Mesendoderm (in vitro differentiated cells): Measurements from ENCODE around the gene PPP4R1.

Experiments
- DNase-seq: peaks from one replicate; pipeline ENCODE4 v3.0.0; 2013
- H2AK5ac ChIP-seq: 2 replicates; pipeline ENCODE4 v1.6.1; 2013; ENCODE audit warnings: low read length, inconsistent platforms
- H2BK120ac ChIP-seq: 2 replicates; pipeline ENCODE4 v1.6.1; 2013; ENCODE audit warnings: low read depth, mild to moderate bottlenecking, low read length, moderate library complexity, mixed read lengths
- H2BK15ac ChIP-seq: replicated peaks from 2 replicates; pipeline ENCODE4 v1.6.1; 2013; ENCODE audit warnings: low read depth, mild to moderate bottlenecking, moderate library complexity
- H2BK5ac ChIP-seq: 2 replicates; pipeline ENCODE4 v1.6.1; 2013; ENCODE audit warnings: low read length, inconsistent platforms
- H3K18ac ChIP-seq: 2 replicates; pipeline ENCODE4 v1.6.1; 2013; ENCODE audit warnings: mild to moderate bottlenecking, low read length, mixed read lengths
- H3K23ac ChIP-seq: one replicate; pipeline ENCODE4 v1.6.1; 2013; ENCODE audit warnings: low read length
- H3K27ac ChIP-seq: 2 replicates; pipeline ENCODE4 v1.5.1; 2013; ENCODE audit warnings: low read depth, mild to moderate bottlenecking, inconsistent platforms, low read length, moderate library complexity
- H3K27me3 ChIP-seq: 2 replicates; pipeline ENCODE4 v1.6.1; 2013; ENCODE audit warnings: low read length, control low read depth, mild to moderate bottlenecking, inconsistent platforms; ENCODE audit not compliant: insufficient read depth, poor library complexity
- H3K36me3 ChIP-seq: 2 replicates; pipeline ENCODE4 v1.6.1; 2013; ENCODE audit warnings: low read length, inconsistent platforms; ENCODE audit not compliant: control insufficient read depth, insufficient read depth
- H3K4ac ChIP-seq: one replicate; pipeline ENCODE4 v1.6.1; 2013; ENCODE audit warnings: low read depth, mild to moderate bottlenecking, low read length, moderate library complexity
- H3K4me1 ChIP-seq: 2 replicates; pipeline ENCODE4 v1.6.1; 2013; ENCODE audit warnings: low read depth, low read length, inconsistent platforms; ENCODE audit not compliant: control insufficient read depth
- H3K4me2 ChIP-seq: 2 replicates; pipeline ENCODE4 v1.6.1; 2013; ENCODE audit warnings: low read length
- H3K4me3 ChIP-seq: 2 replicates; pipeline ENCODE4 v1.5.1; 2013; ENCODE audit warnings: mild to moderate bottlenecking, low read length
- H3K56ac ChIP-seq: one replicate; pipeline ENCODE4 v1.6.1; 2013; ENCODE audit warnings: low read length
- H3K79me1 ChIP-seq: 2 replicates; pipeline ENCODE4 v1.6.1; 2013; ENCODE audit warnings: low read length, inconsistent platforms
- H3K79me2 ChIP-seq: 2 replicates; pipeline ENCODE4 v1.6.1; 2013; ENCODE audit warnings: mild to moderate bottlenecking, low read length; ENCODE audit not compliant: control insufficient read depth, insufficient read depth
- H3K9ac ChIP-seq: 2 replicates; pipeline ENCODE4 v1.6.1; 2013; ENCODE audit warnings: low read length, inconsistent platforms
- H4K5ac ChIP-seq: one replicate; pipeline ENCODE4 v1.6.1; 2013; ENCODE audit warnings: low read length
- H4K8ac ChIP-seq: one replicate; pipeline ENCODE4 v1.6.1; 2013; ENCODE audit warnings: low read depth, mild to moderate bottlenecking, control low read depth, low read length, moderate library complexity
- WGBS: extraction: QIAGEN DNeasy Blood & Tissue Kit; methylation state at CpG from one replicate; pipeline ENCODE4 v1.1.7; 2013; ENCODE audit warnings: low lambda C conversion rate, missing lambda C conversion rate; ENCODE audit not compliant: insufficient coverage; ENCODE audit errors: extremely low coverage; 5-methylcytosine and 5-hydroxymethylcytosine counted together

The PPP4R1 gene

GRCh38 chr18:9616049-9616448 lies 1.7 kb upstream of the PPP4R1 start:
- Histone ChIP-seq H3K56ac (no peak overlapping the region), H3K36me3 (peaks cover 3% of the 10 kb centered on the region), H2BK15ac (peak overlapping the region; percentile 29), H3K79me1 (peaks cover 3% of the 10 kb centered on the region), H2BK120ac (no peak overlapping the region), H3K23ac (no peak overlapping the region), H3K4me1 (peaks cover 5% of the 10 kb centered on the region), H3K4me3 (no peak overlapping the region), H2BK5ac (no peak overlapping the region), H4K5ac (no peak overlapping the region), H3K79me2 (peaks cover 21% of the 10 kb centered on the region), H3K18ac (peak overlapping the region; percentile 51), H3K4ac (peak overlapping the region; percentile 59), H2AK5ac (no peak overlapping the region), H3K9ac (no peak overlapping the region), H4K8ac (no peak overlapping the region), H3K27ac (no peak overlapping the region), H3K4me2 (no peak overlapping the region), H3K27me3 (no peaks in the 10 kb centered on the region)
- no CpG with 5 or more reads among the region's 2 CpGs for WGBS
- peak; percentile 34 for DNase-seq

- Histone ChIP-seq H4K8ac (peak overlapping the region; percentile 81), H2BK120ac (no peak overlapping the region), H3K56ac (peak overlapping the region; percentile 90), H3K4ac (peak overlapping the region; percentile 99), H3K79me1 (peaks cover 3% of the 10 kb centered on the region), H3K4me3 (peak overlapping the region; percentile 11), H3K23ac (no peak overlapping the region), H4K5ac (peak overlapping the region; percentile 82), H2AK5ac (no peak overlapping the region), H3K36me3 (peaks cover 3% of the 10 kb centered on the region), H3K18ac (peak overlapping the region; percentile 98), H2BK5ac (peak overlapping the region; percentile 69), H2BK15ac (no peak overlapping the region), H3K4me1 (peaks cover 5% of the 10 kb centered on the region), H3K9ac (peak overlapping the region; percentile 79), H3K4me2 (peak overlapping the region; percentile 58), H3K27ac (peak overlapping the region; percentile 92), H3K79me2 (peaks cover 28% of the 10 kb centered on the region), H3K27me3 (no peaks in the 10 kb centered on the region)
- no CpG with 5 or more reads among the region's 13 CpGs for WGBS
- DNase-seq: peak; percentile 40
These were observed 980 bp upstream of the PPP4R1 start for GRCh38 chr18:9615280-9615797.

GRCh38 chr18:9613550-9614400 lies 584 bp downstream of the PPP4R1 start:
- peak overlapping the region; percentile 28 for H3K4me2 ChIP-seq
- peak overlapping the region; percentile 89 for H3K4me3 ChIP-seq
- peak overlapping the region; percentile 98 for H3K18ac ChIP-seq
- peak overlapping the region; percentile 90 for H3K9ac ChIP-seq
- peak overlapping the region; percentile 97 for H3K56ac ChIP-seq
- no peak overlapping the region for H2BK15ac ChIP-seq
- H3K23ac ChIP-seq: peak overlapping the region; percentile 69
- H3K27ac ChIP-seq: peak overlapping the region; percentile 81
- H3K4me1 ChIP-seq: peaks cover 6% of the 10 kb centered on the region
- DNase-seq: peak; percentile 79
- no peaks in the 10 kb centered on the region for H3K27me3 ChIP-seq
- H2BK5ac ChIP-seq: no peak overlapping the region
- peaks cover 37% of the 10 kb centered on the region for H3K79me2 ChIP-seq
- peak overlapping the region; percentile 65 for H4K8ac ChIP-seq
- H2BK120ac ChIP-seq: peak overlapping the region; percentile 50
- no CpG with 5 or more reads among the region's 78 CpGs for WGBS
- H4K5ac ChIP-seq: no peak overlapping the region
- H3K36me3 ChIP-seq: peaks cover 3% of the 10 kb centered on the region
- no peak overlapping the region for H2AK5ac ChIP-seq
- peaks cover 3% of the 10 kb centered on the region for H3K79me1 ChIP-seq
- peak overlapping the region; percentile 99 for H3K4ac ChIP-seq

GRCh38 chr18:9612977-9613376 lies 1.4 kb downstream of the PPP4R1 start:
- no peak for DNase-seq
- Histone ChIP-seq H3K27ac (no peak overlapping the region), H3K56ac (no peak overlapping the region), H3K4me3 (no peak overlapping the region), H4K5ac (no peak overlapping the region), H2BK5ac (no peak overlapping the region), H3K4ac (no peak overlapping the region), H3K23ac (no peak overlapping the region), H3K9ac (peak overlapping the region; percentile 28), H3K27me3 (no peaks in the 10 kb centered on the region), H3K79me2 (peaks cover 43% of the 10 kb centered on the region), H3K18ac (no peak overlapping the region), H3K4me2 (no peak overlapping the region), H3K36me3 (peaks cover 3% of the 10 kb centered on the region), H2BK120ac (no peak overlapping the region), H4K8ac (no peak overlapping the region), H2BK15ac (no peak overlapping the region), H3K4me1 (peaks cover 6% of the 10 kb centered on the region), H3K79me1 (peaks cover 3% of the 10 kb centered on the region), H2AK5ac (no peak overlapping the region)
- WGBS: no CpG with 5 or more reads among the region's 3 CpGs

GRCh38 chr18:9612215-9612830 lies 2.0 kb downstream of the PPP4R1 start:
- H3K4me1 ChIP-seq: peaks cover 6% of the 10 kb centered on the region
- DNase-seq: peak; percentile 55
- H3K79me1 ChIP-seq: peaks cover 3% of the 10 kb centered on the region
- no peak overlapping the region for H3K27ac ChIP-seq
- H3K4me2 ChIP-seq: no peak overlapping the region
- no peak overlapping the region for H2BK15ac ChIP-seq
- no peaks in the 10 kb centered on the region for H3K27me3 ChIP-seq
- H3K36me3 ChIP-seq: peaks cover 3% of the 10 kb centered on the region
- no peak overlapping the region for H2BK120ac ChIP-seq
- H2AK5ac ChIP-seq: no peak overlapping the region
- H3K9ac ChIP-seq: peak overlapping the region; percentile 5
- no CpG with 5 or more reads among the region's 3 CpGs for WGBS
- H3K79me2 ChIP-seq: peaks cover 45% of the 10 kb centered on the region
- no peak overlapping the region for H3K4ac ChIP-seq
- no peak overlapping the region for H3K4me3 ChIP-seq
- no peak overlapping the region for H3K23ac ChIP-seq
- no peak overlapping the region for H4K8ac ChIP-seq
- no peak overlapping the region for H3K56ac ChIP-seq
- no peak overlapping the region for H2BK5ac ChIP-seq
- H3K18ac ChIP-seq: no peak overlapping the region
- H4K5ac ChIP-seq: no peak overlapping the region
